NT2/D1 (cell line): Measurements from ENCODE around the gene DPP6.

Experiments
- DNase-seq: peaks from one replicate; pipeline ENCODE4 v3.0.0-alpha.2; 2011; ENCODE audit warnings: low read depth, low spot score
- H3K27me3 ChIP-seq: 2 replicates; pipeline ENCODE4 v1.6.0; 2011; ENCODE audit warnings: mild to moderate bottlenecking; ENCODE audit not compliant: insufficient read length, insufficient read depth
- H3K36me3 ChIP-seq: 2 replicates; pipeline ENCODE4 v1.6.1; 2011; ENCODE audit warnings: mild to moderate bottlenecking, low read length, mixed read lengths; ENCODE audit not compliant: insufficient read depth, insufficient read length
- H3K4me1 ChIP-seq: 2 replicates; pipeline ENCODE4 v1.5.1; 2011; ENCODE audit not compliant: insufficient read depth, insufficient read length
- H3K4me3 ChIP-seq: 2 replicates; pipeline ENCODE4 v1.5.1; 2011; ENCODE audit warnings: low read depth; ENCODE audit not compliant: insufficient read length
- H3K9ac ChIP-seq: 2 replicates; pipeline ENCODE4 v1.6.0; 2011; ENCODE audit warnings: low read depth; ENCODE audit not compliant: insufficient read length
- H3K9me3 ChIP-seq: 2 replicates; pipeline ENCODE4 v1.5.1; 2011; ENCODE audit warnings: mild to moderate bottlenecking, low read length; ENCODE audit not compliant: insufficient read depth
- SUZ12 ChIP-seq: IDR thresholded peaks from 2 replicates; pipeline ENCODE4 v1.6.1; 2011; ENCODE audit not compliant: insufficient read length, insufficient read depth; ENCODE audit errors: extremely low read depth
- YY1 ChIP-seq: IDR thresholded peaks from 2 replicates; pipeline ENCODE4 v1.6.1; 2011; ENCODE audit not compliant: insufficient read length, insufficient read depth
- ZNF274 ChIP-seq: IDR thresholded peaks from 2 replicates; pipeline ENCODE4 v1.6.1; 2011; ENCODE audit warnings: mild to moderate bottlenecking, low read depth, low read length

Gene DPP6

GRCh38 chr7:154577141-154577873 is 525.1 kb downstream of the DPP6 start:
- Histone ChIP-seq H3K36me3 (no peaks in the 10 kb centered on the region), H3K4me1 (no peaks in the 10 kb centered on the region), H3K9ac (no peak overlapping the region), H3K9me3 (peaks cover 12% of the 10 kb centered on the region), H3K4me3 (no peak overlapping the region), H3K27me3 (no peaks in the 10 kb centered on the region)
- DNase-seq, result no peak
- TF ChIP-seq ZNF274, result no peak
- TF ChIP-seq SUZ12, result no peak
- TF ChIP-seq YY1, result no peak

- no peaks in the 10 kb centered on the region for H3K4me1 ChIP-seq
- no peak overlapping the region for H3K9ac ChIP-seq
- TF ChIP-seq SUZ12 (no peak), ZNF274 (no peak)
- H3K27me3 ChIP-seq, result no peaks in the 10 kb centered on the region
- no peak for DNase-seq
- H3K36me3 ChIP-seq, result no peaks in the 10 kb centered on the region
- no peak overlapping the region for H3K4me3 ChIP-seq
- H3K9me3 ChIP-seq, result peaks cover 12% of the 10 kb centered on the region
These were observed 526.1 kb downstream of the DPP6 start for GRCh38 chr7:154578336-154578735.

GRCh38 chr7:154579711-154580110 is 527.5 kb downstream of the DPP6 start:
- Histone ChIP-seq H3K36me3 (no peaks in the 10 kb centered on the region), H3K27me3 (no peaks in the 10 kb centered on the region), H3K4me1 (no peaks in the 10 kb centered on the region), H3K9me3 (peaks cover 3% of the 10 kb centered on the region; the same call in 1 of the 2 replicates), H3K9ac (no peak overlapping the region), H3K4me3 (no peak overlapping the region)
- no peak for DNase-seq
- TF ChIP-seq SUZ12 (no peak), YY1 (no peak), ZNF274 (no peak)

GRCh38 chr7:154581251-154581890 is 529.2 kb downstream of the DPP6 start:
- Histone ChIP-seq H3K27me3 (no peaks in the 10 kb centered on the region), H3K4me3 (no peak overlapping the region), H3K9me3 (no peaks in the 10 kb centered on the region), H3K9ac (no peak overlapping the region), H3K4me1 (no peaks in the 10 kb centered on the region), H3K36me3 (no peaks in the 10 kb centered on the region)
- DNase-seq, result no peak
- TF ChIP-seq YY1, result no peak
- TF ChIP-seq ZNF274, result no peak
- TF ChIP-seq SUZ12, result no peak

GRCh38 chr7:154583454-154583853 is 531.3 kb downstream of the DPP6 start:
- no peaks in the 10 kb centered on the region for H3K27me3 ChIP-seq
- DNase-seq, result no peak
- no peaks in the 10 kb centered on the region for H3K9me3 ChIP-seq
- H3K4me1 ChIP-seq, result no peaks in the 10 kb centered on the region
- TF ChIP-seq YY1, result no peak
- no peak for TF ChIP-seq ZNF274
- TF ChIP-seq SUZ12, result no peak
- H3K4me3 ChIP-seq, result no peak overlapping the region
- H3K36me3 ChIP-seq, result no peaks in the 10 kb centered on the region
- no peak overlapping the region for H3K9ac ChIP-seq

GRCh38 chr7:154584352-154585252 is 532.4 kb downstream of the DPP6 start:
- no peak for DNase-seq
- Histone ChIP-seq H3K4me3 (no peak overlapping the region), H3K4me1 (no peaks in the 10 kb centered on the region), H3K36me3 (no peaks in the 10 kb centered on the region), H3K9me3 (no peaks in the 10 kb centered on the region), H3K9ac (no peak overlapping the region), H3K27me3 (no peaks in the 10 kb centered on the region)
- TF ChIP-seq ZNF274 (no peak), YY1 (no peak), SUZ12 (no peak)

- no peak for DNase-seq
- no peak overlapping the region for H3K4me3 ChIP-seq
These were observed 535.6 kb downstream of the DPP6 start for GRCh38 chr7:154587792-154588191.

More at GRCh38 chr7:154587792-154588191, 535.6 kb downstream of the DPP6 start:
- Histone ChIP-seq H3K9me3 (no peaks in the 10 kb centered on the region), H3K9ac (no peak overlapping the region), H3K36me3 (no peaks in the 10 kb centered on the region), H3K27me3 (no peaks in the 10 kb centered on the region), H3K4me1 (no peaks in the 10 kb centered on the region)
- no peak for TF ChIP-seq SUZ12
- no peak for TF ChIP-seq ZNF274
- no peak for TF ChIP-seq YY1
